Activated CD4-positive, alpha-beta T cell treated with anti-CD3 and anti-CD28 coated beads for 36 hours (primary cell): ENCODE results near the gene NOX3. TPM values are rescaled to one million over a fixed set of nuclear protein-coding genes. Genes with fewer than 3 reads are reported as not detected.

Experiments used
- ATAC-seq: fragments of 200-7000 bp; cut with Tn5 transposase; one replicate; pipeline ENCODE4 v1.10.0; 2021; ENCODE audit warnings: mild to moderate bottlenecking, moderate library complexity
- CTCF ChIA-PET: fragments of 350-600 bp; sonication (Branson Sonifier 250); formaldehyde crosslinking; loops from one replicate; lab custom pipeline; 2021; ENCODE audit warnings: antibody characterized with exemption; lab: Charles Lee
- POLR2A ChIA-PET: fragments of 350-600 bp; sonication (Branson Sonifier 250); formaldehyde crosslinking; loops from one replicate; lab custom pipeline; 2021; ENCODE audit warnings: antibody characterized with exemption, inconsistent platforms; lab: Charles Lee
- DNase-seq: peaks from one replicate; pipeline ENCODE4 v3.0.0-alpha.2; 2020
- H3K27ac Mint-ChIP-seq: one replicate; pipeline ENCODE4 v1.8.0; 2021; ENCODE audit warnings: mixed read lengths
- H3K27me3 Mint-ChIP-seq: one replicate; pipeline ENCODE4 v1.8.0; 2021; ENCODE audit warnings: mixed read lengths
- H3K36me3 Mint-ChIP-seq: one replicate; pipeline ENCODE4 v1.8.0; 2021; ENCODE audit warnings: low read depth, mixed read lengths
- H3K4me1 Mint-ChIP-seq: one replicate; pipeline ENCODE4 v1.8.0; 2021; ENCODE audit warnings: mixed read lengths
- H3K4me3 Mint-ChIP-seq: one replicate; pipeline ENCODE4 v1.8.0; 2021; ENCODE audit warnings: mild to moderate bottlenecking, moderate library complexity, mixed read lengths
- H3K9me3 Mint-ChIP-seq: one replicate; pipeline ENCODE4 v1.8.0; 2021; ENCODE audit warnings: low read depth, mixed read lengths
- intact Hi-C, 2 experiments: fragments of 100-400 bp; cut with DNase I in 1 of 2; cut with micrococcal nuclease in 1 of 2; formaldehyde crosslinking; loops; one replicate each; pipeline versions ENCODE4 v1.14.2 to v1.15.1; 2022 to 2024; cut with DNase I, micrococcal nuclease
- total RNA-seq, 2 experiments: library from RNA; stranded (reverse); gene quantifications; one replicate each; pipeline ENCODE4 v1.2.3, GENCODE V29; 2021

NOX3 gene
- total RNA-seq: not detected

GRCh38 chr6:155455766-155456165 is at the start of gene NOX3:
Gene NOX3, minus strand, starts transcription at chr6:155455839. Its CDS starts 39 bp downstream, at chr6:155455800.
- no peaks in the 10 kb centered on the region for H3K36me3 Mint-ChIP-seq
- no peaks in the 10 kb centered on the region for H3K4me1 Mint-ChIP-seq

GRCh38 chr6:155504848-155505607 is 49.4 kb upstream of the NOX3 start:
- DNase-seq (no peak), ATAC-seq (no peak)
- Mint-ChIP-seq H3K4me3 (no peak overlapping the region), H3K36me3 (no peaks in the 10 kb centered on the region), H3K27ac (no peak overlapping the region), H3K27me3 (peaks cover 2% of the 10 kb centered on the region), H3K9me3 (no peaks in the 10 kb centered on the region), H3K4me1 (peaks cover 2% of the 10 kb centered on the region)
- ChIA-PET CTCF (interaction anchor here (1.2 to 1.3 kb wide), 2 partner anchors 16 to 173 kb away, joined by 3 read pairs; no protein-coding TSS in a partner anchor), POLR2A (interaction anchor here (1.6 kb wide), 1 partner anchor 11 kb away, joined by 3 read pairs; no protein-coding TSS in a partner anchor)
- intact Hi-C loops: no loop called here

More at GRCh38 chr6:155455766-155456165, at the start of gene NOX3:
- intact Hi-C loops: no loop called here
- Mint-ChIP-seq H3K4me3 (no peak within 1 kb of the TSS), H3K27me3 (peaks cover 4% of the 10 kb centered on the region), H3K9me3 (no peaks in the 10 kb centered on the region), H3K27ac (no peak within 1 kb of the TSS)
- ChIA-PET CTCF (no interaction called here), POLR2A (no interaction called here)
- ATAC-seq: no peak
- DNase-seq: no peak

- Mint-ChIP-seq H3K27ac (no peak overlapping the region), H3K4me3 (no peak overlapping the region), H3K9me3 (no peaks in the 10 kb centered on the region), H3K27me3 (no peaks in the 10 kb centered on the region), H3K36me3 (no peaks in the 10 kb centered on the region), H3K4me1 (peaks cover 6% of the 10 kb centered on the region)
- intact Hi-C loops: loop anchor here in 1 of 2 experiments (1.0 kb wide), 1 partner anchor 44 kb away; no protein-coding TSS in a partner anchor
- ChIA-PET CTCF (no interaction called here), POLR2A (no interaction called here)
- DNase-seq (no peak), ATAC-seq (no peak)
Measured at GRCh38 chr6:155502393-155502792, 46.8 kb upstream of the NOX3 start.

DNA sequence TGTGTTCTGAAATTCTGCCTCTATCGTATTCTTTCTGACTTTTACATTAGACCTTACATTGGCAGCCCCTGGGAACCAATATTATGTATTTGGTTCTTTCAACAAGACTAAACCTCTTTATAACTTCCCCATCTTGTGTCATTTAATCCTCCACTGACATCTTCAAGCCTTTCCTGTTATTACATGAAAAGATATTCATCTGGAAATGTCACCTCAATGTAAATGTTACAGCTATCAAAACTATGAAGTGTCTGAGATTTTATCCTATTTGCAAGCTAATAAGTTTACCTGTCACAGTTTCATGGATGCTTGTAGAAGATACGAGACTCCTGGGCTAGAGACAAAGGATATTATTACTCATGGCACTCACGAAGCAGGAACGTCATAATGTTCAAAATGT is 43.9 kb upstream of the NOX3 start:
- no peaks in the 10 kb centered on the region for H3K36me3 Mint-ChIP-seq
- POLR2A ChIA-PET: no interaction called here
- no peaks in the 10 kb centered on the region for H3K9me3 Mint-ChIP-seq
- H3K27me3 Mint-ChIP-seq: no peaks in the 10 kb centered on the region
- CTCF ChIA-PET: interaction anchor here (0.8 to 1.3 kb wide), 4 partner anchors 10 to 172 kb away, joined by 3 read pairs; no protein-coding TSS in a partner anchor
- no peak overlapping the region for H3K4me3 Mint-ChIP-seq
- DNase-seq (no peak), ATAC-seq (no peak)
- peaks cover 12% of the 10 kb centered on the region for H3K4me1 Mint-ChIP-seq
- intact Hi-C loops: no loop called here
- no peak overlapping the region for H3K27ac Mint-ChIP-seq

DNA sequence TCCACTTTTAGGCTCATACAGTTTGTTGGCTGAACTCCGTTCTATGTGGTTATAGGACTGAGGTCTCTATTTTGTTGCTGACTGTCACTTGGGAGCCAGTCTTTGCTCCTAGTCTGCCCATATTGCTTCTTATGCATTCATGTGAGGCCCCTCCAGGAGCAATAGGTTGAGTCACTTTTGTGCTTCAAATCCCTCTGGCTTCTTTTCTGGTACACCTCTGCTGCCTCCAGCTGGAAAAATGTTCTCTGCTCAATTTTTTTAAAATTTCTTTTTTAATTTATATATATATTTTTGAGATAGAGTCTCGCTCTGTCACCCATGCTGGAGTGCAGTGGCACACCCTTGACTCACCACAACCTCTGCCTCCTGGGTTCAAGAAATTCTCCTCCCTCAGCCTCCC is 42.7 kb upstream of the NOX3 start:
- Mint-ChIP-seq H3K4me3 (no peak overlapping the region), H3K27me3 (no peaks in the 10 kb centered on the region)
- POLR2A ChIA-PET: no interaction called here

DNA sequence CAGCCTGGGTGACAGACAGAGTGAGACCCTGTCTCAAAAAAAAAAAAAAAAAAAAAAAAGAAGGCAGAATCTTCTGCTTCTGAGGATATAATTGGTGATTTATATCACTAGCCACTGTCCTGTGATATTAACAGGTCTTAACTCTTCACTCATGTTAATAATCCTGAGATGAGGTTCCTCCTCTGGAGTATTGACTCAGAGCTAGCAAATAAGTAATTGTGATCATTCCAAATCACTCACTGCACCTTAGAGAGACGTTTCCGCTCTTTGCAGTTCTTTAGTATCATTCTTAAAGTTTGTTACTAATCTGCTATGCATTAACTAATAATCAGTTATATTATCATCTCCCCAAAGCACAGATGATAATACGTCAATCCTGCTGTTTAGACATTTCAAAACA is 41.6 kb upstream of the NOX3 start:
- ChIA-PET POLR2A (no interaction called here), CTCF (no interaction called here)
- H3K9me3 Mint-ChIP-seq: peaks cover 4% of the 10 kb centered on the region
- no peak overlapping the region for H3K4me3 Mint-ChIP-seq
- no peak overlapping the region for H3K27ac Mint-ChIP-seq
- no peak for DNase-seq
- peaks cover 22% of the 10 kb centered on the region for H3K4me1 Mint-ChIP-seq
- no peak for ATAC-seq
- no peaks in the 10 kb centered on the region for H3K36me3 Mint-ChIP-seq
- H3K27me3 Mint-ChIP-seq: no peaks in the 10 kb centered on the region
- intact Hi-C loops: no loop called here

More for the DNA sequence above, 42.7 kb upstream of the NOX3 start:
- no peak for ATAC-seq
- intact Hi-C loops: no loop called here
- Mint-ChIP-seq H3K4me1 (peaks cover 18% of the 10 kb centered on the region), H3K9me3 (no peaks in the 10 kb centered on the region), H3K27ac (no peak overlapping the region), H3K36me3 (no peaks in the 10 kb centered on the region)
- CTCF ChIA-PET: interaction anchor here (1.1 kb wide), 1 partner anchor 8 kb away, joined by 3 read pairs; no protein-coding TSS in a partner anchor
- no peak for DNase-seq

DNA sequence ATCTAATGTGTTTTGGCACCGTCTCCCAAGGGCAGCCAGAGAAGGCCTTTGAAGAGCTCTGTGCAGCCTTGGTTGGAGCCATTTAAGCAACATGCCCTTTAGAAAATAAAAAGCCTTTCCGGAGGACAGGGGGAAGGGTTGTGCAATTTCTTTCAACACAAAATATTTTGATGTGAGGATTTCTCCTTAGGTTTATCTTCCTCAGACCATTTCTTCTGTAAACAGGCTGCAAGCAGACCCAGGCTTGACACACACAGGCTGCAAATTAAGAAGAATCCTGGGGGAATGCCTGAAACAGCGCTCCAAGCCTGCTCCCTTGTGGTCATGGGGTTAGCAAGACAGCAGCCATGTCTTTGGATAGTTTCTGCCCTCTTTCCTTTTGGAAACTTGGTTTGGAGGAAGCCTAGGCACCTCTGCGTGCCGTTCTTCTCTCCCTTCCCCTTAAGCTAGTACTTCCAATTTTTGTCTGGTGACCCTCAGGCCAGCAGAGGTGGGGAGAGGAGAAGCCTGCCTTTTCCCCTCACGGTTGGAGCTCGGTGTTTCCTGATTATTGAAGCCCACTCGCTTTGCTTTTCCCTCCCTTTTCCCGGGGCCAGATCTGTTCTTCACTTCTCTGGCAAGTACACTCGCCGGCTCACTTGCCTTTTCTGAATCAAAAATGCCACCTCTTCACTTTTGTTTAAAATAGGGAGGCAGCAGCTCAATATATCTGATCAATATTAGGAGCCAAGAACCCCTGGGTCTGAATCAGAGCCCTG is 39.6 kb upstream of the NOX3 start:
- Mint-ChIP-seq H3K9me3 (peaks cover 4% of the 10 kb centered on the region), H3K27ac (no peak overlapping the region), H3K4me3 (no peak overlapping the region), H3K36me3 (no peaks in the 10 kb centered on the region), H3K27me3 (no peaks in the 10 kb centered on the region), H3K4me1 (peaks cover 22% of the 10 kb centered on the region)
- no peak for DNase-seq
- CTCF ChIA-PET: interaction anchor here (1.0 kb wide), 1 partner anchor 141 kb away, joined by 3 read pairs; no protein-coding TSS in a partner anchor
- intact Hi-C loops: no loop called here
- ATAC-seq: no peak
- POLR2A ChIA-PET: no interaction called here

DNA sequence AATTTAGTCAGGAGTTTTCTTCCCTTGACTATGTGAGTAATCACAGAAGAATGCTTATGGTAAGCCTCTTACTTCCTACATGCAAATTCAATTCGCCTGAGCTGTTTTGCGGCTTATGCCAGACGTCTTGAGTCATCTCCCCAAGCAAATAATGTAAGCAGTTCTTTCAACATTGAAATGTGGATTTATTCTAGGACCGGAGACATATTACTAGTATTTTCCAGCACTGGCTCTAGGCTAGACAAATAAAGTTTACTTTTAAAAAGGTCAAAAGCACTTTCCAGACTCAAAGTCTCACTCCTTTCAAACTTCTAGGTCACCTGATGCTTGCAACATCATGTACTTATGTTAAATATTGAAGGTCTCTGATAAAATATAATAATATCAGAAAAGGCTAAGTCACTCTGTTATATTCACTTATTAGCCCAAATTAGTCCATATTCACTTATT is 38.1 kb upstream of the NOX3 start:
- peak; percentile 85 for ATAC-seq
- Mint-ChIP-seq H3K27me3 (no peaks in the 10 kb centered on the region), H3K9me3 (peaks cover 4% of the 10 kb centered on the region), H3K4me3 (no peak overlapping the region), H3K27ac (no peak overlapping the region), H3K4me1 (peaks cover 22% of the 10 kb centered on the region), H3K36me3 (no peaks in the 10 kb centered on the region)
- ChIA-PET CTCF (no interaction called here), POLR2A (interaction anchor here (0.6 to 0.8 kb wide), 2 partner anchors 11 to 179 kb away, joined by 3 to 5 read pairs; no protein-coding TSS in a partner anchor)
- DNase-seq: peak; percentile 52
- intact Hi-C loops: loop anchor here in 1 of 2 experiments (2.0 kb wide), 1 partner anchor 75 kb away; no protein-coding TSS in a partner anchor

DNA sequence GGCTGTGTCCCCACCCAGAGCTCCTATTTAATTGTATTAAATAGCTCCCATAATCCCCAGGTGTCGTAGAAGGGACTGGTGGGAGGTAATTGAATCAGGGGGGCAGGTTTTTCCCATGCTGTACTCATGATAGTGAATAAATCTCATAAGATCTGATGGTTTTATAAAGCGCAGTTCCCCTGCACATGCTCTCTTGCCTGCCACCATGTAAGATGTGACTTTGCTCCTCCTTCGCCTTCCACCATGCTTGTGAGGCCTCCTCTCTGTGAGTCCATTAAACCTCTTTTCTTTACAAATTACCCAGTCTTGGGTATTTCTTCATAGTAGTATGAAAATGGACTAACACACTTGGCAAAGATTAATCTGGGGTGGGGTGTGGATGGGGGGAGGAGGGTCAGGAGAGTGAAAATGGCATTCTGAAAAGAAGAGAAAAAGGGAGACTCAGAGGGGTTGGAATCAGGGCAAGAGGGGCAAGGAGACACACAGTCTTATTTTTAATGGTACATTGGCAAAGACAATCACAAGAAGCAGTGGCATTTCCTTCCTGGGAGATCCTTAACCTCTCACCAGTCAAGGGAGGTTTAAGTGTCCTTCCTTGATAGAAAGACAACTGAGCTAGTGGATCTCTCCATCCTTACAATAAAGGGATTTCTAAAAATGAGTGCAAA is 37.5 kb upstream of the NOX3 start:
- no peaks in the 10 kb centered on the region for H3K27me3 Mint-ChIP-seq
- intact Hi-C loops: loop anchor here in 1 of 2 experiments (2.0 kb wide), 1 partner anchor 74 kb away; no protein-coding TSS in a partner anchor
- DNase-seq: no peak
- peak overlapping the region; percentile 49 for H3K27ac Mint-ChIP-seq
- no peak overlapping the region for H3K4me3 Mint-ChIP-seq
- no peaks in the 10 kb centered on the region for H3K36me3 Mint-ChIP-seq
- no peak for ATAC-seq
- H3K4me1 Mint-ChIP-seq: peaks cover 20% of the 10 kb centered on the region
- H3K9me3 Mint-ChIP-seq: peaks cover 4% of the 10 kb centered on the region
- POLR2A ChIA-PET: interaction anchor here (0.8 kb wide), 1 partner anchor 12 kb away, joined by 3 read pairs; no protein-coding TSS in a partner anchor
- CTCF ChIA-PET: no interaction called here

DNA sequence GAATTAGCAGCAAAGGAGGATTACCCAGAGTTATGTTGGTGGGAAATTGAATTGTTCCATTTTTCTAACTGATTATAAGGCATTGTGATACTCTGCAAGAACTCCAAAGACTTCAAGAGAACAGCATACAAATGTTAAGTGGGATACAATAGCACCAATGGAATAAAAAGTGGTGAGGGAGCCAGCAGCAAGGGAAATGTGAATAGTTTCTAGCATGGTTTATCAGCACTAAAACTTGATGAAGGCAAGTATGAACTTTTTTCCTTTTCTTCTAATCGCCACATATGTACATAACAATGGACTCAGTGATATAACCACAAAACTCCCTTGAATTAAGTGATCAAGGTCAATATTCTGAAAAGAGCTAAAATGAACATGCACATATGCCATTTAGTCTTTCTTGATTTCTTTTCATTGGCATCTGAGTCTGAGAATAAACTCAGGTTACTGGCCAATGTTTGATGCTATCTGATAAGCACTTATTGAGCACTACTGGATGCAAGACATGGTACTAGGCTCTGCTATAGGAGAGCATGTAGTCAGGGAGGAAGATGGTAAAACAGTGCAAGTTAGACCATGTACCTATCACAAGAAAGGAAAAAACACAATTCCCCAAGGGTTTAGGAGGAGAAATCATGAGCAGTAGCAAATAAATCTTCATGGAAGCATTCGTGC is 36.6 kb upstream of the NOX3 start:
- no peak overlapping the region for H3K27ac Mint-ChIP-seq
- intact Hi-C loops: loop anchor here in 1 of 2 experiments (2.0 kb wide), 1 partner anchor 73 kb away; no protein-coding TSS in a partner anchor
- H3K4me1 Mint-ChIP-seq: peaks cover 15% of the 10 kb centered on the region
- no peaks in the 10 kb centered on the region for H3K36me3 Mint-ChIP-seq
- no peaks in the 10 kb centered on the region for H3K27me3 Mint-ChIP-seq
- CTCF ChIA-PET: no interaction called here
- ATAC-seq: no peak
- POLR2A ChIA-PET: no interaction called here
- no peak overlapping the region for H3K4me3 Mint-ChIP-seq
- no peak for DNase-seq
- H3K9me3 Mint-ChIP-seq: peaks cover 4% of the 10 kb centered on the region
